Thoracic aorta (tissue), 2 donors: ENCODE measurements around the gene CFAP210. TPM values are rescaled to one million over a fixed set of nuclear protein-coding genes. Genes with fewer than 3 reads are reported as not detected.

Source experiments
- ATAC-seq: fragments of 150-250 bp; one replicate; pipeline ENCODE4 v1.8.0; 2017; ENCODE audit warnings: low read depth; ENCODE audit not compliant: insufficient number of reproducible peaks, low FRiP score
- DNase-seq: peaks from one replicate; pipeline ENCODE4 v3.0.0-alpha.2; 2020; ENCODE audit warnings: low spot score
- H3K27ac ChIP-seq, 2 donors: fragments of 200-600 bp; sonication (generic); 1 replicate in 1 of 2; 2 replicates in 1 of 2; pipeline ENCODE4 v1.5.1; 2016; ENCODE audit warnings: mild to moderate bottlenecking in 2 of 2, moderate library complexity in 2 of 2
- H3K27me3 ChIP-seq: fragments of 200-600 bp; sonication (generic); replicated peaks from 2 replicates; pipeline ENCODE4 v1.6.0; 2016; ENCODE audit warnings: mild to moderate bottlenecking; ENCODE audit not compliant: insufficient read depth
- H3K36me3 ChIP-seq: fragments of 200-600 bp; sonication (generic); one replicate; pipeline ENCODE4 v1.5.1; 2016
- H3K4me1 ChIP-seq, 2 donors: fragments of 200-600 bp; sonication (generic); 1 replicate in 1 of 2; 2 replicates in 1 of 2; pipeline versions ENCODE4 v1.5.1 to v1.6.0; 2016; ENCODE audit warnings: low read depth in 2 of 2, mild to moderate bottlenecking in 1 of 2; ENCODE audit not compliant: control insufficient read depth in 1 of 2
- H3K4me3 ChIP-seq: fragments of 200-600 bp; sonication (generic); 2 replicates; pipeline ENCODE4 v1.5.1; 2016; ENCODE audit warnings: mild to moderate bottlenecking
- H3K9me3 ChIP-seq: fragments of 200-600 bp; sonication (generic); 2 replicates; pipeline ENCODE4 v1.5.1; 2016
- CTCF ChIP-seq: fragments of 200-600 bp; sonication (generic); IDR thresholded peaks from one replicate; pipeline ENCODE4 v1.5.1; 2019; ENCODE audit warnings: antibody characterized with exemption
- total RNA-seq, 2 donors: library from RNA; depleted of rRNA; stranded (reverse); fragments of >200 nt; gene quantifications; one replicate each; pipeline versions ENCODE4 v1.1.0 to v1.2.3, GENCODE V29; 2016

Gene CFAP210
- total RNA-seq, 2 donors from 2014 or later, result not detected

- Histone ChIP-seq H3K9me3 (no peaks in the 10 kb centered on the region), H3K36me3 (no peaks in the 10 kb centered on the region), H3K4me3 (no peak overlapping the region), H3K4me1 (no peaks in the 10 kb centered on the region), H3K27me3 (no peaks in the 10 kb centered on the region), H3K27ac (no peak overlapping the region)
- DNase-seq (no peak), ATAC-seq (no peak)
- no peak for TF ChIP-seq CTCF
These were observed 21.1 kb downstream of the CFAP210 start for GRCh38 chr2:169673106-169673505.

- Histone ChIP-seq H3K4me1 (no peaks in the 10 kb centered on the region), H3K27me3 (no peaks in the 10 kb centered on the region), H3K36me3 (no peaks in the 10 kb centered on the region), H3K4me3 (no peak overlapping the region), H3K27ac (no peak overlapping the region), H3K9me3 (no peaks in the 10 kb centered on the region)
- no peak for ATAC-seq
- no peak for TF ChIP-seq CTCF
- DNase-seq, result no peak
These were observed 21.8 kb downstream of the CFAP210 start for GRCh38 chr2:169672406-169672805.

- Histone ChIP-seq H3K27me3 (no peaks in the 10 kb centered on the region), H3K36me3 (no peaks in the 10 kb centered on the region), H3K4me3 (no peak overlapping the region), H3K9me3 (no peaks in the 10 kb centered on the region), H3K4me1 (no peaks in the 10 kb centered on the region), H3K27ac (no peak overlapping the region)
- TF ChIP-seq CTCF, result no peak
- DNase-seq, result no peak
- ATAC-seq, result no peak
These were observed 23.3 kb downstream of the CFAP210 start for GRCh38 chr2:169670937-169671336.

- no peaks in the 10 kb centered on the region for H3K27me3 ChIP-seq
- no peaks in the 10 kb centered on the region for H3K9me3 ChIP-seq
- DNase-seq, result no peak
- no peak for ATAC-seq
- no peak overlapping the region for H3K4me3 ChIP-seq
- no peak for TF ChIP-seq CTCF
- no peak overlapping the region for H3K27ac ChIP-seq
- no peaks in the 10 kb centered on the region for H3K4me1 ChIP-seq
- no peaks in the 10 kb centered on the region for H3K36me3 ChIP-seq
These were observed 24.0 kb downstream of the CFAP210 start for GRCh38 chr2:169670215-169670651.

- Histone ChIP-seq H3K27ac (no peak overlapping the region), H3K9me3 (no peaks in the 10 kb centered on the region), H3K27me3 (no peaks in the 10 kb centered on the region), H3K4me3 (no peak overlapping the region), H3K4me1 (no peaks in the 10 kb centered on the region), H3K36me3 (no peaks in the 10 kb centered on the region)
- DNase-seq (no peak), ATAC-seq (no peak)
- no peak for TF ChIP-seq CTCF
These were observed 26.6 kb downstream of the CFAP210 start for GRCh38 chr2:169667583-169667982.
